Neutrophil (primary cell): ENCODE data around the gene NLRC5.
A peak's percentile ranks its signal among the peaks of the same experiment; 100 is the strongest.

ENCODE experiments used
- H3K27ac ChIP-seq: fragments of 200-600 bp; sonication (generic); 2 replicates; pipeline ENCODE4 v1.5.1; 2016; ENCODE audit warnings: mild to moderate bottlenecking, moderate library complexity
- H3K27me3 ChIP-seq: fragments of 200-600 bp; sonication (generic); 2 replicates; pipeline ENCODE4 v1.6.0; 2016; ENCODE audit warnings: mild to moderate bottlenecking
- H3K36me3 ChIP-seq: fragments of 200-600 bp; sonication (generic); 2 replicates; pipeline ENCODE4 v1.5.1; 2017
- H3K4me1 ChIP-seq, 2 experiments: fragments of 200-600 bp in 1 of 2; sonication (generic) in 1 of 2; 1 replicate in 1 of 2; 2 replicates in 1 of 2; pipeline versions ENCODE4 v1.5.1 to v1.6.1; 2013 to 2016; ENCODE audit warnings: low read depth in 1 of 2, low read length in 1 of 2, mild to moderate bottlenecking in 1 of 2, moderate library complexity in 1 of 2; ENCODE audit not compliant: control insufficient read depth in 1 of 2, insufficient read depth in 1 of 2
- H3K4me3 ChIP-seq, 2 experiments: fragments of 200-600 bp in 1 of 2; sonication (generic) in 1 of 2; 1 replicate in 1 of 2; 2 replicates in 1 of 2; pipeline ENCODE4 v1.5.1; 2013 to 2016; ENCODE audit warnings: low read depth in 1 of 2, low read length in 1 of 2, mild to moderate bottlenecking in 1 of 2, moderate library complexity in 1 of 2
- H3K9me3 ChIP-seq: fragments of 200-600 bp; sonication (generic); 2 replicates; pipeline ENCODE4 v1.5.1; 2016
- TF ChIP-seq, protein P1 (sequence below): fragments of 200-600 bp; sonication (generic); IDR thresholded peaks from 2 replicates; pipeline ENCODE4 v1.5.1; 2016; ENCODE audit warnings: antibody characterized with exemption

Gene NLRC5

DNA sequence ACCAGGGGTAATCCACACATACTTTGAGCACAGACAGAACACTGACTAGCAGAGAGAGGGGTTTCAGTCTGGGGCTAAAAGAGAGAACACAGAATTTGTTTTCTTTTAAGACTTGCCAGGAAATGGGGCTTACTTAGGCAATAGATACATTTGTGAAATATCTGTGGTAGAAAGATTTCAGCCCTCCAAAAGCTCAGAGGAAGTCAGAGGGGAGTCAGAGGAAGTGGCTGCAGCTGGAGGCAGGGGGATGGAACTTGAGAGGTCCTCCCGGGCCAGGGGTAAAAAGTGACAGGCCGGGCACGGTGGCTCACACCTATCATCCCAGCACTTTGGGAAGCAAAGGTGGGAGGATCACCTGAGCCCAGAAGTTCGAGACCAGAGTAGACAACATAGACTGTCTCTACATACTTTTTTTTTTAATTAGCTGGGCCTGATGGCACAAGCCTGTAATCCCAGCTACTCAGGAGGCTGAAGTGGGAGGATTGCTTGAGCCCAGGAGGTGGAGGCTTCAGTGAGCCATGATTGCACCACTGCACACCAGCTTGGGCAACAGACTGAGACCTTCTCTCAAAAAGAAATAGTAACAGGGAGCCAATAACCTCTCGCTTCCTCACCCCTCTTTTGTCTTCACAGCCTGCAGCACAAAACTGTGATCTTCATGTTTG lies 49.9 kb downstream of the NLRC5 start:
- H3K36me3 ChIP-seq: peaks cover 31% of the 10 kb centered on the region
- H3K9me3 ChIP-seq: no peaks in the 10 kb centered on the region
- H3K27me3 ChIP-seq: no peaks in the 10 kb centered on the region
- peaks cover 98 to 100% of the 10 kb centered on the region in 2 experiments for H3K4me1 ChIP-seq
- peak overlapping the region; percentile 59 to 69 for H3K4me3 ChIP-seq
- TF ChIP-seq, protein P1, sequence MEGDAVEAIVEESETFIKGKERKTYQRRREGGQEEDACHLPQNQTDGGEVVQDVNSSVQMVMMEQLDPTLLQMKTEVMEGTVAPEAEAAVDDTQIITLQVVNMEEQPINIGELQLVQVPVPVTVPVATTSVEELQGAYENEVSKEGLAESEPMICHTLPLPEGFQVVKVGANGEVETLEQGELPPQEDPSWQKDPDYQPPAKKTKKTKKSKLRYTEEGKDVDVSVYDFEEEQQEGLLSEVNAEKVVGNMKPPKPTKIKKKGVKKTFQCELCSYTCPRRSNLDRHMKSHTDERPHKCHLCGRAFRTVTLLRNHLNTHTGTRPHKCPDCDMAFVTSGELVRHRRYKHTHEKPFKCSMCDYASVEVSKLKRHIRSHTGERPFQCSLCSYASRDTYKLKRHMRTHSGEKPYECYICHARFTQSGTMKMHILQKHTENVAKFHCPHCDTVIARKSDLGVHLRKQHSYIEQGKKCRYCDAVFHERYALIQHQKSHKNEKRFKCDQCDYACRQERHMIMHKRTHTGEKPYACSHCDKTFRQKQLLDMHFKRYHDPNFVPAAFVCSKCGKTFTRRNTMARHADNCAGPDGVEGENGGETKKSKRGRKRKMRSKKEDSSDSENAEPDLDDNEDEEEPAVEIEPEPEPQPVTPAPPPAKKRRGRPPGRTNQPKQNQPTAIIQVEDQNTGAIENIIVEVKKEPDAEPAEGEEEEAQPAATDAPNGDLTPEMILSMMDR: no peak
- H3K27ac ChIP-seq: peak overlapping the region; percentile 87

GRCh38 chr16:57041182-57042156 lies 52.1 kb downstream of the NLRC5 start:
- Histone ChIP-seq H3K4me3 (peak overlapping the region; percentile 59 to 69), H3K4me1 (peaks cover 97 to 98% of the 10 kb centered on the region in 2 experiments), H3K27me3 (no peaks in the 10 kb centered on the region), H3K36me3 (peaks cover 36% of the 10 kb centered on the region), H3K9me3 (no peaks in the 10 kb centered on the region), H3K27ac (peak overlapping the region; percentile 87)
- TF ChIP-seq, protein P1: no peak

DNA sequence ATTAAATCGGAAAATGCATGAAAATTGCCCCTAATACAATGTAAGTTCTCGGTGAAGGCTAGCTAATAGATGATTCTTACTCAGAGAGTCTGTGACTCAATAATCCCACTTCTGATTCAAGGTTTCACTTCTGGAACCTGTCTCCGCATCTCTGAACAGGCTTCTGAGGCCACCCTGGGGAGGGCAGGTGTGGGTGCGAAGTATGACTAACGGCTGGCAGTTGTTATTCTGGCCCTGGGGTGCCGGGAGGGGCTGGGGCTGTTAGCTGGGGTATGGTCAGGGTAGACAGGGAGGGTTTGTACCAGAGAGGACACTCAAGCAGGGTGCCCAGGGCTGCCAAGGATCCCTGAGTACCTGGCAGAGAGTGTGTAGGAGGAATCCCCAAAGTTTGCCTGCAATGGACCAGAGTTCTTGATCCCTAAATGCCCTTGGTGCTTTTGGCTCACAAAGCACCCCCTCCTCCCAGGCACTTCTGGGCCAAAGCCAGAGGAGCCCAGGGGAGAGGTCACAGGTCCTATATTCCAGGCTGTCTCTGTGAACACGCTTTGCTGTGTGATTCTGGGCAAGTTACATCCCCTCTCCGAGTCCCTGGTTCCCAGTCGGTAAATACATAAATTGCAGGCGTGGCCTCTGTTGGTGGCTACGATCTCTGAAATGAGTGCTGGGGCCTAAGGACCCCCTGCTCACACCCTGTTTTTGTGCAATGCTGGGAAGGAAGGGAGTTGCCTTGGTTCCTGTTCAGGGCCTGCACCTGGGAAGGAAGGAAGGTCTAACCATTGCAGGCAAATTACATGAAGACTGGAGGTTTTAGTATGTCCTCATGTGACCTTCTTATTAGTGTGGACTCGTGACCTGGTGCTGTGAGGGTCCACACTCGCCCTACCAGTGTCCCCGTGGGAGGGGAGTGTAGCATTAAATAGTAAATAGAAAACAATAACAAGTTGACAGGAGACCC lies 53.1 kb downstream of the NLRC5 start:
- TF ChIP-seq, protein P1: no peak
- Histone ChIP-seq H3K27ac (peak overlapping the region; percentile 87), H3K4me1 (peaks cover 88 to 92% of the 10 kb centered on the region in 2 experiments), H3K36me3 (peaks cover 44% of the 10 kb centered on the region), H3K4me3 (peak overlapping the region; percentile 59 to 69), H3K27me3 (no peaks in the 10 kb centered on the region), H3K9me3 (no peaks in the 10 kb centered on the region)

- TF ChIP-seq, protein P1: no peak
- Histone ChIP-seq H3K4me3 (peak overlapping the region; percentile 59 to 69), H3K27me3 (no peaks in the 10 kb centered on the region), H3K9me3 (no peaks in the 10 kb centered on the region), H3K4me1 (peaks cover 80 to 84% of the 10 kb centered on the region in 2 experiments), H3K36me3 (peaks cover 52% of the 10 kb centered on the region), H3K27ac (peak overlapping the region; percentile 87)
These were observed 53.9 kb downstream of the NLRC5 start for GRCh38 chr16:57043248-57043647.
